ENCODE results near the gene SNX32.
A peak's percentile ranks its signal among the peaks of the same experiment; 100 is the strongest.
"Not testable (repeated sequence)": the region's sequence is repeated elsewhere in the genome, so short reads cannot be mapped to it uniquely, and the experiment has no call there.

The SNX32 gene

DNA sequence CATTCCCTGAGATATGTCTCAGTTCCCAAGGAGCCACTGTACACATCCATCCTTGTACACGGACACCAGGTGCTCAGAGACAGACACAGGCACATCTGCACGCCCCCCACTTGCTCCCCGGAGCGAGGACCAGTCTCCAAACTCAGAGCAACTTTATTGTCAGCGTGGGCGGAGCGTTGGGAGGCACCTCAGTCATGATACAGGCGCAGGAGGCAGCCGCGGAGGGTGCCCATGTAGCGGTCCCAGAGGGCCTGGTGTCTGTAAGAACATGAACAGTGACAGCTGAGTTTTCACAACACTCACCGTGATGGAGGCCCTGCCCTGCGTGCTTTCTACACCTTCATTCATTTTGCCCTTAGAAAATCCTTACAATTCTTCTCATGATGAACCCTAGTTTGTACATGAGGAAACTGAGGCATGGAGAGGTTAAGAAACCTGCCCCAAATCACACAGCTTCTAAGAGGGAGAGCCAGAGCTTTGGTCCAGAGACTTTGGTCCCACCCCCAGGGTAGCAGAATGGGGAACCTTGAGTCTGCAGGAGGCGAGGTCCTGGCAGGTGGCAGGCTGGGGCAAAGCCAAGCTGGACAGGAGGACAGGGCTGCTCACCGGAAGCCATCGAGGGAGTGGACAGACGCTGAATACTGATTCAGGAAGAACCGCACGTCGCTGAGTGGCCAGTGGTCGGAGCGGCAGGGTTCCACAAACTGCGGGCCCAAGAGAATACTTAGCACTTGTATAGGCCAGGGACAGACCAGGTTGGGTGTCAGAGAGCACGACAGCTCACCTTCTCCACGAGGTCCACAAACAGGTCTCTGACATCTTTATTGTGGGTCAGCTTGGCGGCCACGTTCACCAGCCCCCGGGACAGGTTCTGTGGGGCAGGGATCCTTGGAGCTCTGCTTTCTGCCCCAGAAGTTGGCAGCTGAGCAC lies 50.3 kb downstream of the SNX32 start:
- no peak for DNase-seq (ENCODE audit: low read depth in 2 of 2)

DNA sequence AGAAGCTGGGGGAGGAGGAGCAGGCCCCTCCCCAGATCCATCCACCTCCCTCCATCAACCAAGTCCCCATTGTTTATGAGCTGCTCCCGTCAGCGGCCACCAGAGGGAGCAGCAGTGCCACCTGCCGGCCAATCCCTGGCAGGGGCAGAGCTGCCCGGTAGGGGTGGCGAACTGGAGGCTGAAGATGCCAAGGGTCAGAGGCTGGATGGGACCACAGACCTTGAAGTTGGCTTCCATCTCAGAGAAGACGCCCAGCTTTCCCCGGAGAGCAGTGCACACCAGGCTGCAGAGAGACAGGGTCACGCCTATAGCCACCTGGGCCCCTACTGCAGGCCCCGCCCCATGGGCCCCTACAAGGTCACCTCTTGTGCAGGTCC lies 50.9 kb downstream of the SNX32 start:
- DNase-seq (ENCODE audit: low read depth in 2 of 2): no peak

DNA sequence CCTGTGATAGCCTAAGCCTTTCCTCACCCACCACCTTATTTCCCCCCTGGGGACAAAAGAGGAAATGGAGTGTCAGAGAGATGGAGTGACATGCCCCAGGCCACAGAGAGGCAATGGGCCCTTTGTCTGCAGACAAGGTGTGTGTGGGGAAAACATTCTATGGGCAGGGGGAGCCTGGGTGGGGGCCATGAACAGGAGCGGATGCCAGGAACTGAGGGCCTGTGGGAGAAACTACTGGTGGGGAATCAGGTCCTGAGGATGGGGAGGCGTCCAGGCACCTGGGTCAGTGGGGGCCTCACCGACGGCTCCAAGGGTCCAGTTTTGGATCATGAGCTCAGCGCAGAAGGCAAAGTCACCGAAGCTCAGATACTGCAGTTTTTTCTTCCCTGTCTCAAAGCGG lies 51.5 kb downstream of the SNX32 start:
- DNase-seq (ENCODE audit: low read depth in 2 of 2): no peak

DNA sequence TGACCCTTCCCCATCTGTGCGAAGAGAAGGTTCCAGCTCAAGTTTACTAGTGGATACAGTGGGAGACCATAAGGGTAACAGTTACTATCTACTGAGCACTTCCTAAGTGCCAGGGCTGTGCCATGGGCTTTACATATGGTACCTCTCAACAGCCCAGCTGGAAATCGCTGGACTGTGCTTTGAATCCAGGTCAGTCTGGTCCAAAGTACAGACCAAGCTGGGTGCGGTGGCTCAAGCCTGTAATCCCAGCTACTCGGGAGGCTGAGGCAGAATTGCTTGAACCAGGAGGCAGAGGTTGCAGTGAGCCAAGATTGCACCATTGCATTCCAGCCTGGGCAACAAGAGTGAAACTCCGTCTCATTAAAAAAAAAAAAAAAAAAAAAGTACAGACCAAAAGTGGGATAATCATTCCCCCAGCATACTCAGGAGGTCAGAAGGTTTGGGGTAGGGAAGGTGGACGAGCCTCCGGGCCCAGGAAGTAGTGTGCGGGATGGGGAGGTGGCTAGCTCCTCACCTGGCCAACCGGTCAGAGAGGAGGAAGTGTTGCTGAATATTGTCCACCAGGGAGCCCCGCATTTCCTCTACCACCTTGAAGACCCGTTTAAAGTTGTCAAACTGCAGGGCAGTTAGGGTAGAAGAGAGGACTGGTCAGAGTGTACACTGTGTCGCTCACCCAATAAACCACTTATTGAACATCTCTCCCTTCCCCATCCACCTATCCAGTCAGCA lies 52.2 kb downstream of the SNX32 start:
- no peak for DNase-seq (ENCODE audit: low read depth in 2 of 2)

DNA sequence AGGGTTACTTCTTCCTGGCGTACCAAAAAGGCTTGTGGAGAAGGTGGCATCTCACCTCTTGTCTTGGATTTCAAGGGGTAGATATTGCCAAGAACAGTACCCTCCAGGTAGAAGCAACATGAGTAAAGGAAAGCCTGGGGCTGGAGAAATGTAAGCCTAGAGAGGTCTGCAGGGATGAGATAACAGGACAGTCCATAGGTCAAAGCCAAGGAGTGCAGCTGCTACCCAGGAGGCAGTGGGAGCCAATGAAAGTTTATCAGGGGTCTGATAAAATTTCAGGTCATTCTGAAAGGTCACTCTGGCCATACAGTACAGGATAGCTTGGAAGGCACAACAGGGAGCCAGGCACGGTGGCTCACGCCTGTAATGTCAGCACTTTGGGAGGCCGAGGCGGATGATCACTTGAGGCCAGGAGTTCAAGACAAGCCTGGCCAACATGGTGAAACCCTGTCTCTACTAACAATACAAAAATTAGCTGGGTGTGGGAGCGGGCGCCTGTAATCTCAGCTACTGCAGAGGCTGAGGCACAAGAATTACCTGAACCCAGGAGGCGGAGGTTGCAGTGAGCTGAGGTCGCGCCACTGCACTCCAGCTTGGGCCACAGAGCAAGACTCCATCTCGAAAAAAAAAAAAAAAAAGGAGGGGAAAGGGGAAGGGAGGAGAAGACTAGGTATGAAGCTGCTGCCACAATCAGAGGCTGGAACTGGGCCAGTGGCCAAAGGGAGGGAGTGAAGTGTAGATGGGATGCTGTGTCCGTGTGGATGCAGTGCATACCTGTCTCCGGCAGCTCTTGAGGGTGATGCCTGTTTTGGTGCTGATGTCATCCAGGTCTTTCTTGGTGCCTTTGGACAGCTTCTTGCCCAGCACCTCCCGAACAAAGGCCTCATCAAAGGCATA lies 53.3 kb downstream of the SNX32 start:
- DNase-seq (ENCODE audit: low read depth in 2 of 2): no peak

DNA sequence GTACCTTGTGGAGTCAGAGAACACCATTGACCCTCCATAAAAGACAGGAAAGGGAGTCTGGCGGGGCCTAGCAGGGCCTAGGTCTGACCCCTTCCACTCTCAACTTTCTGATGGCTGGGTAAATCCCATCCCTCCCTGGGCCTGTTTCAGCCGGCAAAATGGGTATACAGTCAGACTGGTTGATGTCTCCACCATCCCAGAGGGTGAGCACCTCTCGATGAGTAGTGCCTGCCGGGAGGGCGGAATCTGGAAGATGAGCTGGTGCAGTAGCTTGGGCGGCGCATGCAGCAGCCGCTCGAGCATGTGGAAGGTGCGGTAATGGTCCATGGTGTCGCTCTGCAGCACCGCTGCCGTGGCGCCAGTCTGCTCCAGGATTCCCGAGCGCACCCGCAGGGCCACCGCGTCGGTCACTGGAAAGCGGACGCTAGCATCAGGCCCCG lies 54.0 kb downstream of the SNX32 start:
- DNase-seq (ENCODE audit: low read depth in 2 of 2): no peak

DNA sequence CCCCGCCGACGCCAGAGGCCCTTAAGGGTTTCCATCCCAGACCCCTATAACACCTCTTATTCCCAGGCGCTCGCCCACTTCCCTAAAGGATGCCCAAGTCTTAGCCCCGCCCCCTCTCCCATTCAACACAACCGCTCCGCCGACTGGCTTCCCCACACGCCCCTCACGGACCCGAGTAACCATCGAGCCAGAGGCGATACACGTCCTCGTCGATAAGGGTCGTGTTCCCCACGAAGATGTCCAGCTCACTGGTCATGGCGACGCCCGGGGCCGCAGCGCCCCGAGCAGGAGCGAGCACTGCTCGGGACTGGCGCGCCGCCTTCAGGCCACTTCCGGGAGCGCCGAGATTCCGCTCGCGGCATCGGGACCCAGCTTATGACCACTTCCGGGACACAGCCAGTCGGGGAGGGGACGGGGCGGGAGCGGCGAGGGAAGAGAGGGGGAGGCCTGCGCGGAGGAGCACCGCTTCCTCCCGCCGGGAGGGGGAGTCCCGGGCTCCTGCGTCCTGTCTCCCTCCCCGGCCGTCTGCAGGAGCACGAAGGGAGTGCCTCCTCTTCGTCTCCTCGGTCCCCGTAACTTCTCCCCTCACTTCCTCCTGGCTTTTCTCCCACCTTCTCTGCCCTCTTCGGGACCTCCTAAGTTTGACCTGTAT lies 54.5 kb downstream of the SNX32 start, which contains the start of gene FIBP:
TSS of gene FIBP (minus strand) at position 309 of the 652 bp plus-strand sequence. CDS start at position 256, 53 bp downstream.
- peak; percentile 89 for DNase-seq (ENCODE audit: low read depth in 2 of 2)

DNA sequence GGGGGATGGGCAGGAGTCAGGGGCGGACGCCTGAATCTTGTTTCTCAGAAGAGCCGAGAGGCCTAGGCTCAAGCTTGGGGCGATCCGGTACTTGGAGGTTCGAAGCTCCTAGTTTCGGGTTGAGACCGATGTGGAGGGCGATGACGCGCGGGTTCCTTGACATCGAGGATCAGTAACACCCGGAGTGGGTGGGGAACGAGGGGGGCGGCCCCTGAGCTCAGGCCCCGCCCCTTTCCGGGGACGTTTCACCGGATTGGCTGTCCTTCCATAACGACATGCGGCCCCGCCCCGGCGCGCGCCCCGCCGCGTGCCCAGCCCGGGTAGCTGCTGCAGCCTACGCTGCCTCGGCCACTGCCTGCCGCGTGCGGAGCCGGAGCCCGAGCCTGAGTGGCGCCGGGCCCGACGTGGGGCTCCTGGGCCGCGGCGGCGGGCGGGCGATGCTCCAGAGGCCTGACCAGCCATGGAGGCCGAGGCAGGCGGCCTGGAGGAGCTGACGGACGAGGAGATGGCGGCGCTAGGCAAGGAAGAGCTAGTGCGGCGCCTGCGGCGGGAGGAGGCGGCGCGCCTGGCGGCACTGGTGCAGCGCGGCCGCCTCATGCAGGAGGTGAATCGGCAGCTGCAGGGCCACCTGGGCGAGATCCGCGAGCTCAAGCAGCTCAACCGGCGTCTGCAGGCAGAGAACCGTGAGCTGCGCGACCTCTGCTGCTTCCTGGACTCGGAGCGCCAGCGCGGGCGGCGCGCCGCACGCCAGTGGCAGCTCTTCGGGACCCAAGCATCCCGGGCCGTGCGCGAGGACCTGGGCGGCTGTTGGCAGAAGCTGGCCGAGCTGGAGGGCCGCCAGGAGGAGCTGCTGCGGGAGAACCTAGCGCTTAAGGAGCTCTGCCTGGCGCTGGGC lies 56.8 kb downstream of the SNX32 start, which contains the start of gene CCDC85B:
TSS of gene CCDC85B (plus strand) at position 350 of the 895 bp plus-strand sequence. CDS start at position 461, 111 bp downstream.
- DNase-seq (ENCODE audit: low read depth in 2 of 2): peak; percentile 84 to 88

DNA sequence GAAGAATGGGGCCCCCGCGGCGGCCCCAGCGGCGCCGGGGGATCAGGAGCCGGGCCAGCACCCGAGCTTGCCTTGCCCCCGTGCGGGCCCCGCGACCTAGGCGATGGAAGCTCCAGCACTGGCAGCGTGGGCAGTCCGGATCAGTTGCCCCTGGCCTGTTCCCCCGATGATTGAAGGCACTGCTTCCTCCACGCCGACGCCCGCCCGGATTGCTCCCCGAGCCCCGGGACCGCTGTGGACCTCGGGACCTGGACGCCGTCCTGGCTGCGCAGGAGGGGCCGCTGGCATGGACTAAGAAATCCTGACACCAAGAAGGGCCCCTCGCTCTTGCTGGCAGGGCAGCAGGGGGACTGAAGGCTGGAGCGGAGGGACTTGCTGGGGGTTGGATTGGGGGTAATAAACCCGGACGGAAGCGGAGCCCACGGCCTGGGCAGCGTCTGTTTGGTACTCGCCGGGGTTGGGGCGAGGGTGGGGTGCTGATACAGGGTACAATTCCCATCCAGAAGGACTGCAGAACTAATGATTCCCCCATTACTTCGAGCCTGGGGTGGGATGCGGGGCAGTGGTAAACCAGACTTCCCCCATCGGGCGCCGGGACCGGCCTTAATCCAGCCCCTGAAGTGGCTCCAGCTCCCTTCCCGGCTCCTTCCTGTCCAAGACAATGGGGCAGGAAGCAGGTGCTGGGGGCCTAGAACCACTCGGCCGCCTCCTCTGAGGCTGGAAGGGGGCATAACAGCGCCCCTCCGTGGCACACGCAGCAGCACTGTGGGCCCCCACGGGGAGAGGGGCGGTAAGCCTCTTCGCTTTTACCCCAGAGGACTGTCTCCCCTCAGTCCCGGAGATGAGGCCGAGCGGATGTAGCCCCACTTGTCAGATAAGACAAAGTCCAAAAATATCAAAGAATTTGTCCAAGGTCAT lies 57.7 kb downstream of the SNX32 start:
- DNase-seq (ENCODE audit: low read depth in 2 of 2): no peak

DNA sequence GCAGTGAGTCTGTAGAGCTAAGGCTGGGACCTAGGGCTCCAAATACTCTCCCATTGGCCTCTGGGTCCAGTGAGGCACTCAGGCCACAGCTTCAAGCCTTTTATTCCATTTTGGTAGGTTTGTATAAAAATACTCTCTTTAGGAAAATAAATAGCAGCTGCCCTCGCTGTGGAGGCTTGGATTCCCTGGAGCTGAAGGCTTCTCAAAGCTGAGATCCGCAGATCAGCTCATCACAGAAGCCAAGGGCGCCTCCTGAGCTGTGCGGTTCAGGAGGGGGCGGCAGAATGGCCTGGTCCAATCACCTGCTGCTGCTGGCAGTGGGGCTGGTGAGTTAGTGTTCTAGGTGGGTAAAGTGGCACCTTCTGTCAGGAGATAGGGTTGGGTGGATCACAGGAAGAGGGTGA lies 58.4 kb downstream of the SNX32 start:
- DNase-seq (ENCODE audit: low read depth in 2 of 2): not testable (repeated sequence)

DNA sequence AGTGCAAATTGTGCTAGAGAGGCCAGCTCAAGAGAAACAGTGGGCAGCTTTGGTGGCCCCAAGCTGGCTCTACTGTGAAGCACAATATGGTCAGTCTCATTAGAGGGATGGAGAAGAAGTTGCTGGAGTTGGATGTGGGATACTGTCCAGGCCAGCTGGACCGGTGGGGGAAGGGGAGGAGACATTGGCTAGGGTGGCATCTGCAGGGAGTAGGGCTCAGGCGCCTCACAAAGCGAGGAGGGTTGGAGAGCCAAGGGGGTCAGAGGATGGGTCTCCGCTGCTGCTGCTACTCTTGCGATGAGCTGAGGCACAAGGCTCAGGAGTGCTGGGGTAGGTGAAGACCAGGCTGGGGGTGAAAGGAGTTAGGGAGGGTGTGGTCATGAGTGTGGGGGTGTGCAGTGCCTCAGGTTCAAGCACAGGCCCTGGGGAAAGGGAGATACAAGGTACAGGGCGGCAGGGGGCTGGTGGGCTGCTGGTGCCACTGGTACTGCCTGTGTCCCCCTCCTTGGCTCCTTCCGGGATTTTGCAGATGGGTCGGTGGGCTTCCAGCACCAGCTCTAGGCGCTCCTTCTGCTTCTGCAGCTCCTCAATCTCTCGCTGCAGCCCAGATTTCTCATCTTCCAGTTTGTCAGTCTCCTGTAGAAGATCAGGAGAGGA lies 59.0 kb downstream of the SNX32 start:
- no peak for DNase-seq (ENCODE audit: low read depth in 2 of 2)

DNA sequence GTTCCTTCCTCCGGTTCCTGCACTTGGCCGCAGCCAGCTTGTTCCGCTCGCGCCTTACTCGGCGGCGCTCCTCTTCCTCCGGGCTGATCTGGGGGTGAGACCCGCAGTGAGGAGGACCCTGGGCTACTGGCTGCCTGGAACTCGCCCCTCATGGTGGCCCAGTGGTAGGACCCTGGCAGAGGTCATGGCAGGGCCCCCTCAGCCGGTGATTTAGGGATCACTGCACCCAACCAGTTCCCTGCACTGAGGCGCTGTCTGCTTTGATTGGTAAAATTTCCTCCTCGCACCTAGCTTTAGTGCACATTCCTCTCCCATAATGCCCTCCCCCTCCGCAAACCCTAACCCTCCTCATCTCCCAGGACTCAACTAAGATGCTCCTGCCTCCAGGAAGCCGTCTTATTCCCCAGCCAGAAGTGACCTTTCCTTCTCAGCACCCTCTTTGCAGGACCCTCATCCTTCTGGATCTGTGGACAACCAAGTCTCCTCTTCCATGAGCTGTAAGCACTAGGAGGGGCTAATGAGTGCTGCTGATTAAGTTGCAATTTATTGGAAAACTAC lies 60.4 kb downstream of the SNX32 start:
- no peak for DNase-seq (ENCODE audit: low read depth in 2 of 2)

DNA sequence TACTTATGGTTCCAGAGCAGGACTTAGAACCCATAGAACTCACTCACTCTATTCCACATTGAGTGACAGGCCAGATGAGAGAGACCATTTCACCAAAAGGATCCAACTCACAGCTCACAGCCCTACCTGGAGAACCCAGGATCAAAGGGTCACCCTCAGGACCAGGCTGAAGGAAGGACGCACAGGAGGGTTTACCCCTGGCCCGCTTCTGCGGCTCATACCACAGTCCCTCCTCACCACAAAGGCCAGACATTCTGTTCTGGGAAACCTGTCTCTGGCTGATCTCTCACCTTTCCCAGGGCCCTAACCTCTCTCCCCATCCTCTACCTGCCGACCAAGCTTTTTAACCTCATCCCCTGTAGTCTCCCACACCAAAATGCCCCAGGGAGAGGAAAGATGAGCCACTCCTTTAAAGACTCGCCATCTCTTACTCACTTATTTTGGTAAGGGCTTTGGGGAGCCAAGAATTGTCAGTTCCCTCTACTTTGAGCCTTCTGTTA lies 61.8 kb downstream of the SNX32 start:
- no peak for DNase-seq (ENCODE audit: low read depth in 2 of 2)

DNA sequence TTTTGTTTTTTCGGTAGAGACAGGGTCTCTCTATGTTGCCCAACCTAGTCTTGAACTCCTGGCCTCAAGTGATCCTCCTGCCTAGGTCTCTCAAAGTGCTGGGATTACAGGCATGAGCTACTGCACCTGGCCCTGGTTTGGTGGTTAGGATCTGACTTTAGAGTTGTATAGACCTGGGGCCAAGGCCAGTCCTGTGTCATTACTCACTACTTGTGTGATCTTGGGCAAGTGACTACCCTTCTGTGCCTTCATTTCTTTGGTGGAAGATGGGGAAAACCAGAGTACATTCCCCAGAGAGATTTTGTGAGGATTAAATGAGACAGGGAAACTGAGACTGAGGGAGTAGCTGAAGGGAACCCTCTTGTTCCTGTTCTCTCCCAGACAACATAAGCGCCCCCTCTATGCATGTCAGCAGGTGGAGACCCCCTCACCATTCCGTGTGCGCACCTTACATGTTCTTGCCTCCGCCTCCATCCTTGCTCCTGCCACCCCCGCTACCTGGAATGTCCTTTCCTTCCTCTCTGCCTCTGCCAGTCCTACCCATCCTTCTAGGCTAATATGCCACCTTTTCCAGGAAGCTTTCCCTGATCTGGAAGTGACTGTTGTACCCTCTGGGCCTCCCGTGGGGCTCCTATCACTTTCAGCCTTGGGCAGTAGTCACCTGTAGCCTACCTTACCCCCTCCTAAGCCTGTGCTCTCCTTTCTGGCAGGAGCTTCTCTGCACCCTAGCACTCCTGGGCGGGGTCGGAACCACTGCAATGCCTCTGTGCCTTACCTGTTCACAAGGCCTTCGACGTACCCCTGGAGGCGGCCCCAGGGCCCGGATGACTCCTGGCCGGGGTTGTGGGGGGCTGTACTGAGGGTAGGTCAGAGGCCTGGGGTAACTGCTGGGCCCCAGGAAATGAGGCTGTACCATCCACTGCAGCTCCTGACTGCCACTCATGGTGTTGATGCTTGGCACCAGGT lies 62.6 kb downstream of the SNX32 start:
- DNase-seq (ENCODE audit: low read depth in 2 of 2): no peak

DNA sequence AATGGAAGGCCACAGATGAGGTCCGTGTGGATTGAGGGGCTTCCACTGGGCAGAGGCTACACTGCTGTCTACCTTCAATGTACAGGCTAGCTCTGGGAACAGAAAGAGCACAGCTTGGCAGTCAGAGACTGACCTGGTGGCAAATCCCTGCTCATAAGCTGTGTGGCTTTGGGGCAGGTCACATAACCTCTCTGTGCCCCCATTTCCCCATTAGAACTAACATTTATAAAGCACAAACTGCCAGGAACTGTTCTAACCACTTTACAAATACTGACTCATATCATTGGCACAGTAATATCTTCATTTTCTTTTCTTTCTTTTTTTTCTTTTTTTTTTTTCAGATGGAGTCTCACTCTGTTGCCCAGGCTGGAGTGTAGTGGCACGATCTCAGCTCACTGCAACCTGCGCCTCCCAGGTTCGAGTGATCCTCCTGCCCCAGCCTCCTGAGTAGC lies 63.3 kb downstream of the SNX32 start:
- no peak for DNase-seq (ENCODE audit: low read depth in 2 of 2)

DNA sequence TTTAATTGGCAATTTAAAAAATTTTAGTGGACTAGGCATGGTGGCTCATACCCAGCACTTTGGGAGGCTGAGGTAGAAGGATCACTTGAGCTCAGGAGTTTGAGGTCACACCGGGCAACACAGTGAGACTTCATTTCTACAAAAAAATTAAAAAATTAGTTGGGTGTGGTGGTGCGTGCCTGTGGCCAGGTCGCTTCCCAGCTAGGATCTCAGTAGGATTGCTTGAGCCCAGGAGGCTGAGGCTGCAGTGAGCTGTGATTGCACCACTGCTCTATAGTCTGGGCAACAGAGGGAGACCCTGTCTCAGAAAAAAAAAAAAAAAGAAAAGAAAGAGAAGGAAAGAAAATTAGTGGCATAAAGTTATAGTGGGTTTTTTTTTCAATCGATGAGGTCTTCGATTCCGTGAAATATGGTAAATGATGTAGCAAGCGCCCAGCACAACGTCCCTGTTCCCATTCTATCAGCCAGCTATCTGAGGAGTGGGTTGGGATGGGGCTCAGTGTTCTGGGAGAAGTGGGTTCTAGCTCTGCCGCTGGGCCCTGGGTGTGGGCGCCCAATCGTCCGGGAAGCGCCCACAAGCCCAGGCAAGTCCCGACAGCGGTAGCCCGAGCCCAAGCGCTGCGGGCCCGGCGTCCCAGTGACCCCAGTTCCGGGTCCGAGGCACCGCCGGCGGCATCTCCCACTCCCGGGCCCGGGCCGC lies 65.0 kb downstream of the SNX32 start:
- DNase-seq (ENCODE audit: low read depth in 2 of 2): no peak

All from fibroblast of skin of left biceps (primary cell).